ENCODE data around the gene PRR20G. TPM values are rescaled to one million over a fixed set of nuclear protein-coding genes. Genes with fewer than 3 reads are reported as not detected.

The PRR20G gene
- polyA plus RNA-seq, 4 donors: not detected

DNA sequence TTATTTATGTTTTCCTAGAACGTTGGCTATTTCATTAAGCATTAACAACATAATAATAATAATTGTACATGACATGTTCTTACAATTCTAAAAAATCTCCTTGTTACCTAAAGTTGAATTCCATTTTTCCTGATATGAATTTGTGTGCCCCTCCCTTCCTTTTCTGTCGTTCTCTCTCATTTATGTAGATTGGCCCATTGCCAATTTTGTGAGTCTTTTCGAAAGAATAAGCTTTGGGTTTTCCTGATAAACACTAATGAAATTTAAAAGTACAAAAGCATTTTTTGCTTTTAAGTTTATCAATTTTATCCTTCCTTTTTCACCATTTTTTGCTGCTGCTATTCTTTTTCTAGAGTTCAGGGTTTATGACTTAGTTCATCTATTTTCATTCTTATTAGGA lies 50.0 kb downstream of the PRR20G start:
- DNase-seq (ENCODE audit: low read depth in 4 of 4, low spot score in 3 of 4): no peak

DNA sequence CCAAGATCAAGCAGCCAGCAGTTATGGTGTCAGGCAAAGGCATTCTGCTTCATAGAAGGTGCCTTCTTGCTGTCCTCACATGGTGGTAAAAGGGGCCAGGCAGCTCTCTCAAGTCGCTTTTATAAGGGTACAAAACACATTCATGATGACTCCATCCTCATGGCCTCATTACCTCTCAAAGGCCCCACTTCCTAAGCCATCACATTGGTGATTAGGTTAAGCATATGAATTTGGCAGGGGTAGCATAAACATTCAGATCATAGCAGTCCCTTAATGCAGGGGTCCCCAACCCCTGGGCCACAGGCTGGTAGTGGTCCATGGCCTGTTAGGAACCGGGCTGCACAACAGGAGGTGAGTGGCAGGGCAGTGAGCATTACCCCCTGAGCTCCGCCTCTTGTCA lies 52.1 kb downstream of the PRR20G start:
- no peak for DNase-seq (ENCODE audit: low read depth in 4 of 4, low spot score in 3 of 4)

DNA sequence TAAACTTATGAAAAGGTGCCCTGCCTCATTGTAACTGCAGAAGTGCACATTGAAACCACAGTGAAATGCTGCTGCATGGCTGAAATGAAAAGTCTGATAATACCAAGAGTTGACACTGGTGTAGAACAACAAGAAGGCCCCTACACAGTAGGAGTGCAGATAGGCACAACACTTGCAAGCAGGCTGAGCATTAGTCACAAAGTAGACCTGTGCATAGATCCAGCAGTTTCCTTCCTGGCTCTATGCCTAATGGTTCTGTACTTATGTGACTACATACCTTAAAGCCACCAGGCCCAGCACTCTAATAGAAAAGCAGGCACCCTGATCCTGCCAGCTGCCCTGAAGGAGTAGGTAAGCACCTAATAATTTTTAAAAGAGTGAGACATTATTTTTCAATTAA lies 53.1 kb downstream of the PRR20G start:
- DNase-seq (ENCODE audit: low read depth in 4 of 4, low spot score in 3 of 4): no peak

Other genes with a start within 250 kb of the PRR20G start
- gene PRR23E, start 94.9 kb downstream of the PRR20G start, polyA plus RNA-seq (ENCODE audit: insufficient read length in 4 of 4): under 1 TPM in 1 of 4 donors, not detected in 3; 0.42 TPM